ENCODE results near the gene NLGN3.

GRCh38 chrX:71181558-71181909 is 36.9 kb downstream of the NLGN3 start:
- TF ChIP-seq CTCF (conservative IDR thresholded peaks at IDR 0.05): no peak
- TF ChIP-seq EZH2 (IDR thresholded peaks at IDR 0.05; ENCODE audit: low read depth): no peak
